Lower leg skin (tissue), 3 donors: ENCODE measurements around the gene PPP3CB.

Experiments used
- POLR2A ChIP-seq, 2 donors: fragments of 450-650 bp; IDR thresholded peaks; one replicate each; pipeline ENCODE4 v1.6.1; 2016 to 2017; ENCODE audit warnings: antibody characterized with exemption in 2 of 2, mild to moderate bottlenecking in 1 of 2, moderate library complexity in 1 of 2
- TF ChIP-seq, protein P1 (sequence below), 3 donors: fragments of 450-650 bp; IDR thresholded peaks; one replicate each; pipeline ENCODE4 v1.5.1; 2016; ENCODE audit warnings: antibody characterized with exemption in 3 of 3, mild to moderate bottlenecking in 3 of 3, moderate library complexity in 2 of 3

- TF ChIP-seq, protein P1, sequence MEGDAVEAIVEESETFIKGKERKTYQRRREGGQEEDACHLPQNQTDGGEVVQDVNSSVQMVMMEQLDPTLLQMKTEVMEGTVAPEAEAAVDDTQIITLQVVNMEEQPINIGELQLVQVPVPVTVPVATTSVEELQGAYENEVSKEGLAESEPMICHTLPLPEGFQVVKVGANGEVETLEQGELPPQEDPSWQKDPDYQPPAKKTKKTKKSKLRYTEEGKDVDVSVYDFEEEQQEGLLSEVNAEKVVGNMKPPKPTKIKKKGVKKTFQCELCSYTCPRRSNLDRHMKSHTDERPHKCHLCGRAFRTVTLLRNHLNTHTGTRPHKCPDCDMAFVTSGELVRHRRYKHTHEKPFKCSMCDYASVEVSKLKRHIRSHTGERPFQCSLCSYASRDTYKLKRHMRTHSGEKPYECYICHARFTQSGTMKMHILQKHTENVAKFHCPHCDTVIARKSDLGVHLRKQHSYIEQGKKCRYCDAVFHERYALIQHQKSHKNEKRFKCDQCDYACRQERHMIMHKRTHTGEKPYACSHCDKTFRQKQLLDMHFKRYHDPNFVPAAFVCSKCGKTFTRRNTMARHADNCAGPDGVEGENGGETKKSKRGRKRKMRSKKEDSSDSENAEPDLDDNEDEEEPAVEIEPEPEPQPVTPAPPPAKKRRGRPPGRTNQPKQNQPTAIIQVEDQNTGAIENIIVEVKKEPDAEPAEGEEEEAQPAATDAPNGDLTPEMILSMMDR (IDR thresholded peaks at IDR 0.05), result no peak
- TF ChIP-seq POLR2A (IDR thresholded peaks at IDR 0.05), result no peak
Observed at GRCh38 chr10:73416571-73416970, 79.3 kb downstream of the PPP3CB start.
